Mesendoderm (in vitro differentiated cells): ENCODE data around the gene CYP4A11. TPM values are rescaled to one million over a fixed set of nuclear protein-coding genes. Genes with fewer than 3 reads are reported as not detected.
A peak's percentile ranks its signal among the peaks of the same experiment; 100 is the strongest.
"Not testable (repeated sequence)": the region's sequence is repeated elsewhere in the genome, so short reads cannot be mapped to it uniquely, and the experiment has no call there.

Experiments
- DNase-seq: peaks from one replicate; pipeline ENCODE4 v3.0.0; 2013
- H2AK5ac ChIP-seq: 2 replicates; pipeline ENCODE4 v1.6.1; 2013; ENCODE audit warnings: low read length, inconsistent platforms
- H2BK120ac ChIP-seq: 2 replicates; pipeline ENCODE4 v1.6.1; 2013; ENCODE audit warnings: low read depth, mild to moderate bottlenecking, low read length, moderate library complexity, mixed read lengths
- H2BK15ac ChIP-seq: replicated peaks from 2 replicates; pipeline ENCODE4 v1.6.1; 2013; ENCODE audit warnings: low read depth, mild to moderate bottlenecking, moderate library complexity
- H2BK5ac ChIP-seq: 2 replicates; pipeline ENCODE4 v1.6.1; 2013; ENCODE audit warnings: low read length, inconsistent platforms
- H3K18ac ChIP-seq: 2 replicates; pipeline ENCODE4 v1.6.1; 2013; ENCODE audit warnings: mild to moderate bottlenecking, low read length, mixed read lengths
- H3K23ac ChIP-seq: one replicate; pipeline ENCODE4 v1.6.1; 2013; ENCODE audit warnings: low read length
- H3K27ac ChIP-seq: 2 replicates; pipeline ENCODE4 v1.5.1; 2013; ENCODE audit warnings: low read depth, mild to moderate bottlenecking, inconsistent platforms, low read length, moderate library complexity
- H3K27me3 ChIP-seq: 2 replicates; pipeline ENCODE4 v1.6.1; 2013; ENCODE audit warnings: low read length, control low read depth, mild to moderate bottlenecking, inconsistent platforms; ENCODE audit not compliant: insufficient read depth, poor library complexity
- H3K36me3 ChIP-seq: 2 replicates; pipeline ENCODE4 v1.6.1; 2013; ENCODE audit warnings: low read length, inconsistent platforms; ENCODE audit not compliant: control insufficient read depth, insufficient read depth
- H3K4ac ChIP-seq: one replicate; pipeline ENCODE4 v1.6.1; 2013; ENCODE audit warnings: low read depth, mild to moderate bottlenecking, low read length, moderate library complexity
- H3K4me1 ChIP-seq: 2 replicates; pipeline ENCODE4 v1.6.1; 2013; ENCODE audit warnings: low read depth, low read length, inconsistent platforms; ENCODE audit not compliant: control insufficient read depth
- H3K4me2 ChIP-seq: 2 replicates; pipeline ENCODE4 v1.6.1; 2013; ENCODE audit warnings: low read length
- H3K4me3 ChIP-seq: 2 replicates; pipeline ENCODE4 v1.5.1; 2013; ENCODE audit warnings: mild to moderate bottlenecking, low read length
- H3K56ac ChIP-seq: one replicate; pipeline ENCODE4 v1.6.1; 2013; ENCODE audit warnings: low read length
- H3K79me1 ChIP-seq: 2 replicates; pipeline ENCODE4 v1.6.1; 2013; ENCODE audit warnings: low read length, inconsistent platforms
- H3K79me2 ChIP-seq: 2 replicates; pipeline ENCODE4 v1.6.1; 2013; ENCODE audit warnings: mild to moderate bottlenecking, low read length; ENCODE audit not compliant: control insufficient read depth, insufficient read depth
- H3K9ac ChIP-seq: 2 replicates; pipeline ENCODE4 v1.6.1; 2013; ENCODE audit warnings: low read length, inconsistent platforms
- H4K5ac ChIP-seq: one replicate; pipeline ENCODE4 v1.6.1; 2013; ENCODE audit warnings: low read length
- H4K8ac ChIP-seq: one replicate; pipeline ENCODE4 v1.6.1; 2013; ENCODE audit warnings: low read depth, mild to moderate bottlenecking, control low read depth, low read length, moderate library complexity
- WGBS: extraction: QIAGEN DNeasy Blood & Tissue Kit; methylation state at CpG from one replicate; pipeline ENCODE4 v1.1.7; 2013; ENCODE audit warnings: low lambda C conversion rate, missing lambda C conversion rate; ENCODE audit not compliant: insufficient coverage; ENCODE audit errors: extremely low coverage; 5-methylcytosine and 5-hydroxymethylcytosine counted together
- polyA plus RNA-seq, 2 experiments: library from polyadenylated mRNA; stranded (reverse); fragments of 200-250 nt; gene quantifications; one replicate each; pipeline ENCODE4 v1.2.3, GENCODE V29; 2013

CYP4A11 gene
- not detected for polyA plus RNA-seq (2013, experiment 1 of 2)
- polyA plus RNA-seq (2013, experiment 2 of 2): not detected

GRCh38 chr1:46941135-46941694, at the start of gene CYP4A11:
Gene CYP4A11 (minus strand): TSS chr1:46941476. CDS start chr1:46941433, 43 bp downstream.
- no peaks in the 10 kb centered on the region for H3K36me3 ChIP-seq
- no peak within 1 kb of the TSS for H3K4me2 ChIP-seq
- no CpG with 5 or more reads among the region's 5 CpGs for WGBS
- no peak within 1 kb of the TSS for H2BK5ac ChIP-seq
- H2AK5ac ChIP-seq: no peak within 1 kb of the TSS
- H3K23ac ChIP-seq: no peak within 1 kb of the TSS
- no peak for DNase-seq
- H3K18ac ChIP-seq: no peak within 1 kb of the TSS
- H3K79me2 ChIP-seq: no peaks in the 10 kb centered on the region
- no peak within 1 kb of the TSS for H2BK120ac ChIP-seq
- no peak within 1 kb of the TSS for H3K27ac ChIP-seq
- peaks cover 6% of the 10 kb centered on the region for H3K4me1 ChIP-seq
- H3K27me3 ChIP-seq: no peaks in the 10 kb centered on the region
- no peak within 1 kb of the TSS for H4K8ac ChIP-seq
- H3K9ac ChIP-seq: no peak within 1 kb of the TSS
- no peaks in the 10 kb centered on the region for H3K79me1 ChIP-seq
- H3K4ac ChIP-seq: no peak within 1 kb of the TSS
- H3K4me3 ChIP-seq: no peak within 1 kb of the TSS
- H2BK15ac ChIP-seq: no peak within 1 kb of the TSS
- peak within 1 kb of the TSS; percentile 25 for H3K56ac ChIP-seq
- H4K5ac ChIP-seq: no peak within 1 kb of the TSS

- H3K79me1 ChIP-seq, H4K5ac ChIP-seq, H4K8ac ChIP-seq, H3K27ac ChIP-seq, H3K4ac ChIP-seq, H2AK5ac ChIP-seq, H3K27me3 ChIP-seq, H3K36me3 ChIP-seq, H2BK15ac ChIP-seq, H3K79me2 ChIP-seq, H3K56ac ChIP-seq, H2BK5ac ChIP-seq, H3K4me2 ChIP-seq, H3K23ac ChIP-seq, H3K18ac ChIP-seq, H2BK120ac ChIP-seq, H3K4me3 ChIP-seq, H3K9ac ChIP-seq, DNase-seq, H3K4me1 ChIP-seq: not testable (repeated sequence)
- whole genome bisulfite sequencing: no CpG with 5 or more reads among the region's 2 CpGs
These were observed 49.3 kb upstream of the CYP4A11 start for GRCh38 chr1:46990541-46990940.

GRCh38 chr1:46983830-46984586, 42.7 kb upstream of the CYP4A11 start:
- no peak overlapping the region for H4K5ac ChIP-seq
- H2BK5ac ChIP-seq: no peak overlapping the region
- no peaks in the 10 kb centered on the region for H3K27me3 ChIP-seq
- H3K79me1 ChIP-seq: no peaks in the 10 kb centered on the region
- H3K18ac ChIP-seq: no peak overlapping the region
- peak; percentile 91 for DNase-seq
- peak overlapping the region; percentile 10 for H3K56ac ChIP-seq
- no peak overlapping the region for H4K8ac ChIP-seq
- H3K4ac ChIP-seq: no peak overlapping the region
- H3K23ac ChIP-seq: no peak overlapping the region
- no peak overlapping the region for H3K4me3 ChIP-seq
- no CpG with 5 or more reads among the region's 3 CpGs for WGBS
- H2AK5ac ChIP-seq: no peak overlapping the region
- H2BK120ac ChIP-seq: no peak overlapping the region
- H3K9ac ChIP-seq: no peak overlapping the region
- H3K4me1 ChIP-seq: peaks cover 10% of the 10 kb centered on the region
- H3K27ac ChIP-seq: peak overlapping the region; percentile 34
- no peak overlapping the region for H3K4me2 ChIP-seq
- H3K36me3 ChIP-seq: no peaks in the 10 kb centered on the region
- H2BK15ac ChIP-seq: no peak overlapping the region
- no peaks in the 10 kb centered on the region for H3K79me2 ChIP-seq

- Histone ChIP-seq H2BK15ac (no peak overlapping the region), H3K27ac (peak overlapping the region; percentile 34), H2BK5ac (peak overlapping the region; percentile 15), H4K5ac (no peak overlapping the region), H3K4me2 (no peak overlapping the region), H3K4ac (peak overlapping the region; percentile 5), H3K4me1 (peaks cover 10% of the 10 kb centered on the region), H3K23ac (peak overlapping the region; percentile 24), H3K9ac (peak overlapping the region; percentile 10), H3K27me3 (no peaks in the 10 kb centered on the region), H3K79me2 (no peaks in the 10 kb centered on the region), H3K36me3 (no peaks in the 10 kb centered on the region), H2AK5ac (no peak overlapping the region), H3K4me3 (no peak overlapping the region), H3K56ac (peak overlapping the region; percentile 79), H2BK120ac (no peak overlapping the region), H3K79me1 (no peaks in the 10 kb centered on the region), H3K18ac (peak overlapping the region; percentile 20), H4K8ac (no peak overlapping the region)
- no CpG with 5 or more reads among the region's 7 CpGs for WGBS
- DNase-seq: peak; percentile 48
These were observed 42.0 kb upstream of the CYP4A11 start for GRCh38 chr1:46983166-46983829.

GRCh38 chr1:46969014-46969619, 27.8 kb upstream of the CYP4A11 start:
- peak; percentile 35 for DNase-seq
- H3K4ac ChIP-seq: no peak overlapping the region
- H2AK5ac ChIP-seq: no peak overlapping the region
- H3K4me1 ChIP-seq: no peaks in the 10 kb centered on the region
- no peak overlapping the region for H2BK15ac ChIP-seq
- no peaks in the 10 kb centered on the region for H3K27me3 ChIP-seq
- WGBS: no CpG with 5 or more reads among the region's 5 CpGs
- no peak overlapping the region for H4K5ac ChIP-seq
- H2BK5ac ChIP-seq: no peak overlapping the region
- H3K79me1 ChIP-seq: no peaks in the 10 kb centered on the region
- no peaks in the 10 kb centered on the region for H3K36me3 ChIP-seq
- no peak overlapping the region for H4K8ac ChIP-seq
- no peak overlapping the region for H3K9ac ChIP-seq
- H2BK120ac ChIP-seq: no peak overlapping the region
- no peak overlapping the region for H3K56ac ChIP-seq
- H3K79me2 ChIP-seq: no peaks in the 10 kb centered on the region
- no peak overlapping the region for H3K27ac ChIP-seq
- H3K4me2 ChIP-seq: no peak overlapping the region
- H3K18ac ChIP-seq: no peak overlapping the region
- no peak overlapping the region for H3K23ac ChIP-seq
- no peak overlapping the region for H3K4me3 ChIP-seq
